Activated T-helper 1 cell treated with anti-CD3 and anti-CD28 coated beads, Interleukin-12 subunit alpha, Interleukin-12 subunit beta, Interleukin-2, Interleukin-4 antibody, amounts not matched to agents 30 ng/mL and 10 ng/mL and 1 ng/mL, durations not matched to agents 14 hours and 24 hours and 36 hours (primary cell): ENCODE measurements around the gene OPA1. TPM values are rescaled to one million over a fixed set of nuclear protein-coding genes. Genes with fewer than 3 reads are reported as not detected.

Source experiments
- DNase-seq: peaks from one replicate; pipeline ENCODE4 v3.0.0; 2021; ENCODE audit warnings: low spot score
- H3K27ac Mint-ChIP-seq: one replicate; pipeline ENCODE4 v1.8.0; 2021; ENCODE audit warnings: mild to moderate bottlenecking, mixed read lengths
- H3K27me3 Mint-ChIP-seq: one replicate; pipeline ENCODE4 v1.8.0; 2022; ENCODE audit warnings: mild to moderate bottlenecking, moderate library complexity, mixed read lengths; ENCODE audit not compliant: insufficient read depth
- H3K36me3 Mint-ChIP-seq: one replicate; pipeline ENCODE4 v1.8.0; 2021; ENCODE audit warnings: low read depth, mixed read lengths
- H3K4me1 Mint-ChIP-seq: one replicate; pipeline ENCODE4 v1.8.0; 2021; ENCODE audit warnings: low read depth, mixed read lengths
- H3K4me3 Mint-ChIP-seq: one replicate; pipeline ENCODE4 v1.8.0; 2021; ENCODE audit warnings: mild to moderate bottlenecking, moderate library complexity, mixed read lengths
- H3K9me3 Mint-ChIP-seq: one replicate; pipeline ENCODE4 v1.8.0; 2021; ENCODE audit warnings: mixed read lengths
- intact Hi-C: fragments of 100-400 bp; cut with micrococcal nuclease; formaldehyde crosslinking; loops from one replicate; pipeline ENCODE4 v1.15.1; 2024
- total RNA-seq: library from RNA; stranded (reverse); gene quantifications from 2 replicates; pipeline ENCODE4 v1.2.3, GENCODE V29; 2022

Gene OPA1, protein sequence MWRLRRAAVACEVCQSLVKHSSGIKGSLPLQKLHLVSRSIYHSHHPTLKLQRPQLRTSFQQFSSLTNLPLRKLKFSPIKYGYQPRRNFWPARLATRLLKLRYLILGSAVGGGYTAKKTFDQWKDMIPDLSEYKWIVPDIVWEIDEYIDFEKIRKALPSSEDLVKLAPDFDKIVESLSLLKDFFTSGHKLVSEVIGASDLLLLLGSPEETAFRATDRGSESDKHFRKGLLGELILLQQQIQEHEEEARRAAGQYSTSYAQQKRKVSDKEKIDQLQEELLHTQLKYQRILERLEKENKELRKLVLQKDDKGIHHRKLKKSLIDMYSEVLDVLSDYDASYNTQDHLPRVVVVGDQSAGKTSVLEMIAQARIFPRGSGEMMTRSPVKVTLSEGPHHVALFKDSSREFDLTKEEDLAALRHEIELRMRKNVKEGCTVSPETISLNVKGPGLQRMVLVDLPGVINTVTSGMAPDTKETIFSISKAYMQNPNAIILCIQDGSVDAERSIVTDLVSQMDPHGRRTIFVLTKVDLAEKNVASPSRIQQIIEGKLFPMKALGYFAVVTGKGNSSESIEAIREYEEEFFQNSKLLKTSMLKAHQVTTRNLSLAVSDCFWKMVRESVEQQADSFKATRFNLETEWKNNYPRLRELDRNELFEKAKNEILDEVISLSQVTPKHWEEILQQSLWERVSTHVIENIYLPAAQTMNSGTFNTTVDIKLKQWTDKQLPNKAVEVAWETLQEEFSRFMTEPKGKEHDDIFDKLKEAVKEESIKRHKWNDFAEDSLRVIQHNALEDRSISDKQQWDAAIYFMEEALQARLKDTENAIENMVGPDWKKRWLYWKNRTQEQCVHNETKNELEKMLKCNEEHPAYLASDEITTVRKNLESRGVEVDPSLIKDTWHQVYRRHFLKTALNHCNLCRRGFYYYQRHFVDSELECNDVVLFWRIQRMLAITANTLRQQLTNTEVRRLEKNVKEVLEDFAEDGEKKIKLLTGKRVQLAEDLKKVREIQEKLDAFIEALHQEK
- 78.1 and 91.2 TPM in 2 replicates for total RNA-seq

GRCh38 chr3:193592841-193593667 lies at the start of gene OPA1:
Gene OPA1, plus strand, starts transcription at chr3:193593208. Its CDS starts 170 bp downstream, at chr3:193593378.
- H3K27me3 Mint-ChIP-seq: no peaks in the 10 kb centered on the region
- H3K4me1 Mint-ChIP-seq: peaks cover 49% of the 10 kb centered on the region
- intact Hi-C loops: loop anchor here (1.0 to 5.0 kb wide), 7 partner anchors 13 to 917 kb away; partner anchors contain the start of gene HES1
- H3K27ac Mint-ChIP-seq: peak within 1 kb of the TSS; percentile 99
- H3K36me3 Mint-ChIP-seq: peaks cover 14% of the 10 kb centered on the region
- peak within 1 kb of the TSS; percentile 98 for H3K4me3 Mint-ChIP-seq
- no peaks in the 10 kb centered on the region for H3K9me3 Mint-ChIP-seq
- DNase-seq: peak; percentile 90

GRCh38 chr3:193544289-193544688 lies 48.7 kb upstream of the OPA1 start:
- H3K27ac Mint-ChIP-seq: no peak overlapping the region

DNA sequence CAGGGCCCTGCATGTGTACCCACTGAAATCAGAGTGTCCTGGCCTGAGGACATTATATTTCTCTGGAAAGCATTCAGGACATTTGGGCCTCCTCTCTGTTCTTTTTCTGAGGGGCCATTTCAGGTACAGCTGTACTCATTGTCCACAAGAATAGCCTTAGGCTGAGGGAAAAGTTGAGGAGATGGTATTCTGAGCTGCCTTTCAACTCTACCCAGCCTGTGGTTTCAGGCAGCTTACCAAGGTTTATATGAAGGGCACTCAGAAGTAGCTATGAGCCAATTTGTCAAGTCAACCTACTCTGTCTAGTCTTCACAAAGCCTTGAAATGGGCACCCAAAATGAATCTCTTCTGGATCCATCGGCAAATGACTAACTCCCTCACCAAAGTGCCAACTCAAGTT lies 47.7 kb upstream of the OPA1 start:
- H3K4me3 Mint-ChIP-seq: no peak overlapping the region
- H3K9me3 Mint-ChIP-seq: peaks cover 5% of the 10 kb centered on the region
- H3K27ac Mint-ChIP-seq: no peak overlapping the region
- H3K36me3 Mint-ChIP-seq: no peaks in the 10 kb centered on the region
- H3K27me3 Mint-ChIP-seq: no peaks in the 10 kb centered on the region
- H3K4me1 Mint-ChIP-seq: no peaks in the 10 kb centered on the region
- intact Hi-C loops: no loop called here
- no peak for DNase-seq

More at GRCh38 chr3:193544289-193544688, 48.7 kb upstream of the OPA1 start:
- Mint-ChIP-seq H3K9me3 (peaks cover 5% of the 10 kb centered on the region), H3K27me3 (no peaks in the 10 kb centered on the region), H3K4me3 (no peak overlapping the region), H3K4me1 (no peaks in the 10 kb centered on the region), H3K36me3 (no peaks in the 10 kb centered on the region)
- no peak for DNase-seq
- intact Hi-C loops: no loop called here

DNA sequence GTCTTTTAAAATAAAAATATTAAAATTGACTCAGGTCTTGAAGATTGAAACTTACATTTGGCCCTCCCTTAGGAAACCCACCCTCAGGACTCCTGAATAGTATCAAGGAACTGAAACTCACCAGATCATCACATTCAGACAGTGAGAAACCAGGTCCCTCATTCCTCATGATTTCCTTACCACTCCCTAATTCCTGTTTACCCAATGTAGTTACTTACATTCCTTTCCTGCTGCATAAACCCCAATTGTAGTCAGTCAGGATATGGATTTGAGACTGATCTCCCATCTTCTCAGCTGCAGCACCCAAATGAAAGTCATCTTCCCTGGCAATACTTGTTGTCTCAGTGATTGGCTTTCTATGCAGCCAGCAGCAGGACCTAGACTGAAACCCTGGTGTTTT lies 46.9 kb upstream of the OPA1 start:
- Mint-ChIP-seq H3K27me3 (no peaks in the 10 kb centered on the region), H3K9me3 (peaks cover 5% of the 10 kb centered on the region), H3K4me1 (no peaks in the 10 kb centered on the region), H3K36me3 (no peaks in the 10 kb centered on the region), H3K4me3 (no peak overlapping the region), H3K27ac (no peak overlapping the region)
- intact Hi-C loops: no loop called here
- DNase-seq: no peak

GRCh38 chr3:193548406-193548805 lies 44.6 kb upstream of the OPA1 start:
- Mint-ChIP-seq H3K4me3 (no peak overlapping the region), H3K9me3 (peaks cover 5% of the 10 kb centered on the region), H3K27ac (no peak overlapping the region), H3K4me1 (no peaks in the 10 kb centered on the region), H3K36me3 (no peaks in the 10 kb centered on the region), H3K27me3 (peaks cover 1% of the 10 kb centered on the region)
- DNase-seq: no peak
- intact Hi-C loops: no loop called here

GRCh38 chr3:193552923-193553322 lies 40.1 kb upstream of the OPA1 start:
- no peaks in the 10 kb centered on the region for H3K36me3 Mint-ChIP-seq
- H3K27me3 Mint-ChIP-seq: peaks cover 2% of the 10 kb centered on the region
- no peaks in the 10 kb centered on the region for H3K9me3 Mint-ChIP-seq
- DNase-seq: no peak
- intact Hi-C loops: no loop called here
- H3K4me3 Mint-ChIP-seq: no peak overlapping the region
- no peaks in the 10 kb centered on the region for H3K4me1 Mint-ChIP-seq
- H3K27ac Mint-ChIP-seq: no peak overlapping the region

DNA sequence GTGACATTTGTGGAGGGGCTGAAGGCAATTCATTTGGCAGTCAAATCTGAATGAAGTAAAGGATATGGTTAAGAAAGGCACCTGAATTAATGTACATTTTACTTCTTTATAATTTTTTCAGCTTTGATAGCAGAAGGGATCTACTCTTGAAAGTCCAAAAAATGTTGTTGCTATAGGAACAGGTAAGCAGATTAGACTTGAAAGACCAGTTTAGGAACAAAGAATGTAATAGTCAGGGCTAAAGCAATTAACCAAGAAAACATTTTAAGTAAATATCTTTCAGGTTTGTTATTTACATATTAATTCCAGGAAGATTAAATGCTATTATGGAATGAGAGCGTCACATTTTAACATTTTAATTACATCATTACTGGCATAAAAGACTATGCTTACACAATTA lies 39.4 kb upstream of the OPA1 start:
- Mint-ChIP-seq H3K27me3 (peaks cover 2% of the 10 kb centered on the region), H3K4me3 (no peak overlapping the region), H3K36me3 (no peaks in the 10 kb centered on the region), H3K9me3 (no peaks in the 10 kb centered on the region), H3K4me1 (no peaks in the 10 kb centered on the region), H3K27ac (no peak overlapping the region)
- no peak for DNase-seq
- intact Hi-C loops: no loop called here

GRCh38 chr3:193554811-193555210 lies 38.2 kb upstream of the OPA1 start, which contains the start of gene ATP13A4:
Gene ATP13A4, minus strand, starts transcription at chr3:193554895. Its CDS starts 96 bp downstream, at chr3:193554799.
- Mint-ChIP-seq H3K27ac (no peak within 1 kb of the TSS), H3K4me1 (no peaks in the 10 kb centered on the region), H3K4me3 (no peak within 1 kb of the TSS), H3K9me3 (no peaks in the 10 kb centered on the region), H3K27me3 (peaks cover 2% of the 10 kb centered on the region), H3K36me3 (no peaks in the 10 kb centered on the region)
- intact Hi-C loops: no loop called here
- no peak for DNase-seq

DNA sequence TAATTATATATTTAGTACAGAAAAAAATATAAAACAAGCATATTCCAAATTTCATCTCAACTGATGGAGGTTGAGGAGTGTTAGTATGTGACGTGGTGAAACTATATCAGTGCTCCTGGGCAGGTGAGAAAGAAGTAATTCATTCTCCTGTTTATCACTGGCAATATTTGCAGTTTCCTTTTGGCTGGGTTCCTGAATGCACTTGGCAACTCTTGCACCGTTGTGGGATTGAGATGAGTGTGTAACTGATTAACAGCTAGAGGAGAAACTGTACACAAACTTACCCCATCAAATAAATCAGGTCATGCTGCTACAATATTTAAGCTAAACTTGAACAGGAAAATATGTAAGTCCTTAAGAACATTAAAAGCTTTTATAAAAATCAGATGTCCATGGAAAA lies 36.2 kb upstream of the OPA1 start:
- intact Hi-C loops: no loop called here
- Mint-ChIP-seq H3K27me3 (peaks cover 2% of the 10 kb centered on the region), H3K9me3 (no peaks in the 10 kb centered on the region), H3K36me3 (no peaks in the 10 kb centered on the region), H3K4me1 (no peaks in the 10 kb centered on the region), H3K4me3 (no peak overlapping the region), H3K27ac (no peak overlapping the region)
- DNase-seq: no peak

DNA sequence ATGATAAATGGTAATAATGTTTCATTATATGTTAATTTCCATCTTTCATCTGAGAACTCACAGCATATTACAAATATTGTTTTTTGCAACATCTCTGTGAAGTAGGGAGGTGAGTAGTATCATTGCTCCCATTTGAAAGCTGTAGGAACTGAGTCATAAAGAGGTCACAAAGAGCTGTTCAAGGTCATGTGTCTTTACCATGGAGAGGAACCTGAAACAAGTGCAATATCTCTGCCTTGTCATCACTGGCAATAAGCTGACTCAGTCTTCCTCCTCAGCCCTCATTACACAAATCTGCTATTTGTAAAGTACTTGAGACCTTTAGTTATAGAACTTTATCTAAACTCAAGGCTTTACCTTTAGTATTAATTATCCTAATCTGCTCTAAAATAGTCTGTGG lies 33.9 kb upstream of the OPA1 start:
- no peak for DNase-seq
- Mint-ChIP-seq H3K27ac (no peak overlapping the region), H3K4me3 (no peak overlapping the region), H3K4me1 (no peaks in the 10 kb centered on the region), H3K36me3 (no peaks in the 10 kb centered on the region), H3K27me3 (no peaks in the 10 kb centered on the region), H3K9me3 (no peaks in the 10 kb centered on the region)
- intact Hi-C loops: no loop called here

- H3K4me1 Mint-ChIP-seq: no peaks in the 10 kb centered on the region
- intact Hi-C loops: no loop called here
These were observed 32.9 kb upstream of the OPA1 start for GRCh38 chr3:193560091-193560490.

DNA sequence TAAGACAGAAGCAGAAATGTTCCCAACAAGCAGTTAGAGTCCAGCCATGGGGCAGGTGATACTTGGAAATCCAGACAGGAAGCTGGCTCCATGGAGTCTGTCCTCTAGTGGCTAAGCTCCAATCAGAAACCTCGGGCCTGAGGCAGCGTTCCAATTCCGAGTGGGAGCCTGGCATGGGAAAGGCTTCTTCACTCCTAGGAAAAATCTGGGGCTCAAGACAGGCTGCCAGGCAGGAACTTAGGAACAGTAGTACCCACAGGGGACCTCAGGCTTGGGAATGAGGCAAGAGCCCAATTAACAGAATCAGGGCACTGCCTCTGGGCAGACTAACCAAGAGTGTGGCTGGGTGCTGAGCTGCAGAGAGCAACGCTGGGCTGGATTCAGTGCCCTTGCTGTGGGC lies 32.1 kb upstream of the OPA1 start:
- H3K36me3 Mint-ChIP-seq: no peaks in the 10 kb centered on the region
- no peak overlapping the region for H3K27ac Mint-ChIP-seq
- no peaks in the 10 kb centered on the region for H3K27me3 Mint-ChIP-seq
- no peak overlapping the region for H3K4me3 Mint-ChIP-seq
- DNase-seq: no peak
- intact Hi-C loops: no loop called here
- no peaks in the 10 kb centered on the region for H3K4me1 Mint-ChIP-seq
- no peaks in the 10 kb centered on the region for H3K9me3 Mint-ChIP-seq

More at GRCh38 chr3:193560091-193560490, 32.9 kb upstream of the OPA1 start:
- H3K27me3 Mint-ChIP-seq: no peaks in the 10 kb centered on the region
- H3K36me3 Mint-ChIP-seq: no peaks in the 10 kb centered on the region
- no peak for DNase-seq
- H3K9me3 Mint-ChIP-seq: no peaks in the 10 kb centered on the region
- no peak overlapping the region for H3K27ac Mint-ChIP-seq
- no peak overlapping the region for H3K4me3 Mint-ChIP-seq
